GM19351 (cell line): ENCODE results near the gene KCNG2.

ENCODE experiments used
- ATAC-seq: cut with Tn5 transposase; IDR thresholded peaks from one replicate; pipeline ENCODE4 v1.9.1; 2021; ENCODE audit warnings: mild to moderate bottlenecking, moderate library complexity; ENCODE audit not compliant: unreplicated experiment

The KCNG2 gene

GRCh38 chr18:79917169-79917852, 119.6 kb downstream of the KCNG2 start:
- ATAC-seq: no peak

- ATAC-seq: no peak
Observed at GRCh38 chr18:79917853-79918614, 120.3 kb downstream of the KCNG2 start.

GRCh38 chr18:79918615-79919011, 120.9 kb downstream of the KCNG2 start:
- no peak for ATAC-seq

GRCh38 chr18:79919089-79919488, 121.4 kb downstream of the KCNG2 start:
- ATAC-seq: no peak

GRCh38 chr18:79921984-79922965, 124.5 kb downstream of the KCNG2 start:
- ATAC-seq: no peak

GRCh38 chr18:79922971-79923411, 125.3 kb downstream of the KCNG2 start:
- ATAC-seq: no peak

GRCh38 chr18:79923896-79924585, 126.3 kb downstream of the KCNG2 start:
- ATAC-seq: no peak

GRCh38 chr18:79924814-79925731, 127.3 kb downstream of the KCNG2 start:
- ATAC-seq: no peak

GRCh38 chr18:79926306-79926705, 128.6 kb downstream of the KCNG2 start:
- ATAC-seq: no peak

GRCh38 chr18:79926715-79927606, 129.2 kb downstream of the KCNG2 start:
- ATAC-seq: no peak

- no peak for ATAC-seq
Observed at GRCh38 chr18:79927607-79928562, 130.1 kb downstream of the KCNG2 start.

GRCh38 chr18:79928563-79928960, 130.8 kb downstream of the KCNG2 start:
- no peak for ATAC-seq

- ATAC-seq: no peak
Observed at GRCh38 chr18:79930020-79930642, 132.4 kb downstream of the KCNG2 start.

- ATAC-seq: no peak
Observed at GRCh38 chr18:79931475-79931874, 133.7 kb downstream of the KCNG2 start.

- ATAC-seq: no peak
Observed at GRCh38 chr18:79932907-79933306, 135.2 kb downstream of the KCNG2 start.

- no peak for ATAC-seq
Observed at GRCh38 chr18:79933765-79934164, 136.0 kb downstream of the KCNG2 start.
